Measurements from ENCODE around the gene ZNF816.

The ZNF816 gene

GRCh38 chr19:53002479-53002878, 39.8 kb upstream of the ZNF816 start:
- TF ChIP-seq CTCF (IDR thresholded peaks at IDR 0.05), result no peak

- TF ChIP-seq CTCF (IDR thresholded peaks at IDR 0.05), result no peak
Observed at GRCh38 chr19:52997975-52998374, 35.3 kb upstream of the ZNF816 start.

- no peak for TF ChIP-seq CTCF (IDR thresholded peaks at IDR 0.05)
Observed at GRCh38 chr19:52995711-52996110, 33.0 kb upstream of the ZNF816 start.

GRCh38 chr19:52993342-52994178, 30.9 kb upstream of the ZNF816 start:
- TF ChIP-seq CTCF (IDR thresholded peaks at IDR 0.05), result peak; percentile 55

GRCh38 chr19:52992109-52993004, 29.7 kb upstream of the ZNF816 start:
- TF ChIP-seq CTCF (IDR thresholded peaks at IDR 0.05), result no peak

GRCh38 chr19:52991484-52991883, 28.8 kb upstream of the ZNF816 start:
- TF ChIP-seq CTCF (IDR thresholded peaks at IDR 0.05), result no peak

- TF ChIP-seq CTCF (IDR thresholded peaks at IDR 0.05), result no peak
Observed at GRCh38 chr19:52990759-52991418, 28.2 kb upstream of the ZNF816 start.

Data from LNCAP (cell line).